Measurements from ENCODE around the gene IQCN.
A peak's percentile ranks its signal among the peaks of the same experiment; 100 is the strongest.

The IQCN gene

GRCh38 chr19:18279516-18280246, 5.4 kb upstream of the IQCN start (continued):
- TF ChIP-seq ZFP41 (tag by site-specific recombination; IDR thresholded peaks at IDR 0.05; ENCODE audit: borderline replicate concordance) (no peak), ZNF391 (tag by site-specific recombination; IDR thresholded peaks at IDR 0.05; ENCODE audit: borderline replicate concordance, low read depth) (no peak; the same call in 1 of the 2 replicates), ZBTB48 (tag by site-specific recombination; IDR thresholded peaks at IDR 0.05) (no peak), PRDM6 (tag by site-specific recombination; IDR thresholded peaks at IDR 0.05) (no peak), ZSCAN4 (tag by site-specific recombination; IDR thresholded peaks at IDR 0.05) (peak; percentile 31; the same call in 1 of the 2 replicates), ZNF140 (tag by site-specific recombination; IDR thresholded peaks at IDR 0.05) (no peak), ZNF37A (tag by site-specific recombination; IDR thresholded peaks at IDR 0.05) (no peak), ZSCAN5A (tag by site-specific recombination; IDR thresholded peaks at IDR 0.05) (no peak), ZBTB26 (tag by site-specific recombination; optimal IDR thresholded peaks at IDR 0.05) (no peak), PRDM1 (tag by site-specific recombination; IDR thresholded peaks at IDR 0.05) (peak; percentile 77), ZNF10 (tag by site-specific recombination; IDR thresholded peaks at IDR 0.05) (no peak), ZNF211 (tag by site-specific recombination; IDR thresholded peaks at IDR 0.05; ENCODE audit: low read depth) (no peak), ZNF768 (tag by site-specific recombination; IDR thresholded peaks at IDR 0.05) (no peak), ZNF280C (tag by site-specific recombination; IDR thresholded peaks at IDR 0.05) (no peak), ZNF274 (IDR thresholded peaks at IDR 0.05; ENCODE audit: low read length) (no peak), ZNF274 (tag by site-specific recombination; IDR thresholded peaks at IDR 0.05; ENCODE audit: borderline replicate concordance) (no peak), KLF10 (tag by site-specific recombination; IDR thresholded peaks at IDR 0.05) (peak; percentile 46; the same call in 1 of the 2 replicates), ZNF670 (tag by site-specific recombination; IDR thresholded peaks at IDR 0.05; ENCODE audit: low read depth) (no peak)
- TF ChIP-seq, protein P1, sequence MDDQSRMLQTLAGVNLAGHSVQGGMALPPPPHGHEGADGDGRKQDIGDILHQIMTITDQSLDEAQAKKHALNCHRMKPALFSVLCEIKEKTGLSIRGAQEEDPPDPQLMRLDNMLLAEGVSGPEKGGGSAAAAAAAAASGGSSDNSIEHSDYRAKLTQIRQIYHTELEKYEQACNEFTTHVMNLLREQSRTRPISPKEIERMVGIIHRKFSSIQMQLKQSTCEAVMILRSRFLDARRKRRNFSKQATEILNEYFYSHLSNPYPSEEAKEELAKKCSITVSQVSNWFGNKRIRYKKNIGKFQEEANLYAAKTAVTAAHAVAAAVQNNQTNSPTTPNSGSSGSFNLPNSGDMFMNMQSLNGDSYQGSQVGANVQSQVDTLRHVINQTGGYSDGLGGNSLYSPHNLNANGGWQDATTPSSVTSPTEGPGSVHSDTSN (CRISPR knock-in tag; IDR thresholded peaks at IDR 0.05): no peak
- TF ChIP-seq, protein P2, sequence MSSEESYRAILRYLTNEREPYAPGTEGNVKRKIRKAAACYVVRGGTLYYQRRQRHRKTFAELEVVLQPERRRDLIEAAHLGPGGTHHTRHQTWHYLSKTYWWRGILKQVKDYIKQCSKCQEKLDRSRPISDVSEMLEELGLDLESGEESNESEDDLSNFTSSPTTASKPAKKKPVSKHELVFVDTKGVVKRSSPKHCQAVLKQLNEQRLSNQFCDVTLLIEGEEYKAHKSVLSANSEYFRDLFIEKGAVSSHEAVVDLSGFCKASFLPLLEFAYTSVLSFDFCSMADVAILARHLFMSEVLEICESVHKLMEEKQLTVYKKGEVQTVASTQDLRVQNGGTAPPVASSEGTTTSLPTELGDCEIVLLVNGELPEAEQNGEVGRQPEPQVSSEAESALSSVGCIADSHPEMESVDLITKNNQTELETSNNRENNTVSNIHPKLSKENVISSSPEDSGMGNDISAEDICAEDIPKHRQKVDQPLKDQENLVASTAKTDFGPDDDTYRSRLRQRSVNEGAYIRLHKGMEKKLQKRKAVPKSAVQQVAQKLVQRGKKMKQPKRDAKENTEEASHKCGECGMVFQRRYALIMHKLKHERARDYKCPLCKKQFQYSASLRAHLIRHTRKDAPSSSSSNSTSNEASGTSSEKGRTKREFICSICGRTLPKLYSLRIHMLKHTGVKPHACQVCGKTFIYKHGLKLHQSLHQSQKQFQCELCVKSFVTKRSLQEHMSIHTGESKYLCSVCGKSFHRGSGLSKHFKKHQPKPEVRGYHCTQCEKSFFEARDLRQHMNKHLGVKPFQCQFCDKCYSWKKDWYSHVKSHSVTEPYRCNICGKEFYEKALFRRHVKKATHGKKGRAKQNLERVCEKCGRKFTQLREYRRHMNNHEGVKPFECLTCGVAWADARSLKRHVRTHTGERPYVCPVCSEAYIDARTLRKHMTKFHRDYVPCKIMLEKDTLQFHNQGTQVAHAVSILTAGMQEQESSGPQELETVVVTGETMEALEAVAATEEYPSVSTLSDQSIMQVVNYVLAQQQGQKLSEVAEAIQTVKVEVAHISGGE (tag by site-specific recombination; conservative IDR thresholded peaks at IDR 0.05; ENCODE audit: low read depth): 0 out of 2 replicates have a peak, but pooled peaks have one; percentile 34
- TF ChIP-seq, protein P3, sequence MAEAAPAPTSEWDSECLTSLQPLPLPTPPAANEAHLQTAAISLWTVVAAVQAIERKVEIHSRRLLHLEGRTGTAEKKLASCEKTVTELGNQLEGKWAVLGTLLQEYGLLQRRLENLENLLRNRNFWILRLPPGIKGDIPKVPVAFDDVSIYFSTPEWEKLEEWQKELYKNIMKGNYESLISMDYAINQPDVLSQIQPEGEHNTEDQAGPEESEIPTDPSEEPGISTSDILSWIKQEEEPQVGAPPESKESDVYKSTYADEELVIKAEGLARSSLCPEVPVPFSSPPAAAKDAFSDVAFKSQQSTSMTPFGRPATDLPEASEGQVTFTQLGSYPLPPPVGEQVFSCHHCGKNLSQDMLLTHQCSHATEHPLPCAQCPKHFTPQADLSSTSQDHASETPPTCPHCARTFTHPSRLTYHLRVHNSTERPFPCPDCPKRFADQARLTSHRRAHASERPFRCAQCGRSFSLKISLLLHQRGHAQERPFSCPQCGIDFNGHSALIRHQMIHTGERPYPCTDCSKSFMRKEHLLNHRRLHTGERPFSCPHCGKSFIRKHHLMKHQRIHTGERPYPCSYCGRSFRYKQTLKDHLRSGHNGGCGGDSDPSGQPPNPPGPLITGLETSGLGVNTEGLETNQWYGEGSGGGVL (tag by site-specific recombination; IDR thresholded peaks at IDR 0.05): peak; percentile 85
- TF ChIP-seq, protein P4, sequence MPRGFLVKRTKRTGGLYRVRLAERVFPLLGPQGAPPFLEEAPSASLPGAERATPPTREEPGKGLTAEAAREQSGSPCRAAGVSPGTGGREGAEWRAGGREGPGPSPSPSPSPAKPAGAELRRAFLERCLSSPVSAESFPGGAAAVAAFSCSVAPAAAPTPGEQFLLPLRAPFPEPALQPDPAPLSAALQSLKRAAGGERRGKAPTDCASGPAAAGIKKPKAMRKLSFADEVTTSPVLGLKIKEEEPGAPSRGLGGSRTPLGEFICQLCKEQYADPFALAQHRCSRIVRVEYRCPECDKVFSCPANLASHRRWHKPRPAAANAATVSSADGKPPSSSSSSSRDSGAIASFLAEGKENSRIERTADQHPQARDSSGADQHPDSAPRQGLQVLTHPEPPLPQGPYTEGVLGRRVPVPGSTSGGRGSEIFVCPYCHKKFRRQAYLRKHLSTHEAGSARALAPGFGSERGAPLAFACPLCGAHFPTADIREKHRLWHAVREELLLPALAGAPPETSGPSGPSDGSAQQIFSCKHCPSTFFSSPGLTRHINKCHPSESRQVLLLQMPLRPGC (tag by site-specific recombination; IDR thresholded peaks at IDR 0.05): peak; percentile 49
